ENCODE results near the gene RIOK1. TPM values are rescaled to one million over a fixed set of nuclear protein-coding genes. Genes with fewer than 3 reads are reported as not detected.
A peak's percentile ranks its signal among the peaks of the same experiment; 100 is the strongest.

RIOK1 gene
- polyA plus RNA-seq, 6 donors from 2014 or later, result 16.9 to 24.9 (median 21.7) TPM

DNA sequence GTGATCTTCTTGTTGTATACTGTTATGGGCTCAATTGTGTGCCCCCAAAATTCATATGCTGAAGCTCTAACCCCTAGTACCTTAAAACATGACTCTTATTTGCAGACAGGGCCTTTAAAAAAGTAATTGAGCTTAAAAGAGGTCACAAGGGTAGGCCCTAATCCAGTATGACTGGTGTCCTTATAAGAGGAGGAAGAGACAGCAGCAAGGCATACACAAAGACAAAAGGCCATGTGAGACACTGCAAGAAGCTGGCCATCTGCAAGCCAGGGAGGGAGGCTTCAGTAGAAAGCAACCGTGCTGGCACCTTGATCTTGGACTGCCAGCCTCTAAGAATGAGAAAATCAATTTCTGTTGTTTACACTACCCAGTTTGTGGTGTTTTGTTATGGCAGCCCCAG lies 8.5 kb upstream of the RIOK1 start:
- no peaks in the 10 kb centered on the region for H3K36me3 Mint-ChIP-seq
- H3K27me3 Mint-ChIP-seq, result peaks cover 0 to 8% (median 4%) of the 10 kb centered on the region in 3 donors
- ATAC-seq (ENCODE audit: low read depth in 2 of 2) (no peak), DNase-seq (no peak)
- H3K4me1 Mint-ChIP-seq, result no peaks in the 10 kb centered on the region
- H3K4me3 Mint-ChIP-seq, result no peak overlapping the region
- H3K9me3 Mint-ChIP-seq, result no peaks in the 10 kb centered on the region
- no peak overlapping the region for H3K27ac Mint-ChIP-seq

DNA sequence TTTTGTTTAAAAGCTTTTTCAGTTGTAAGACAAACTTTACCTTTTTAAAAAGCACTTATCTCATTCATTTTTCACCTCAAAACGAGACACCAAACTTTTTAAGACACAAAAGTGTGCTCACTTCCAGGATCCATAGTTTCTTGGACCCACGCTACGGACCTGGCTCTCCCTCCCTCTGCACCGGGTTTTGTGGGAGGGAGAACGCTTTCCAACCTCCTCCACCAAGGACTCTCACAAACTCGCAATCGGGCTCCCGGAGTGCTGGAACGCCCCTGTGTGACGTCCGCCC lies 502 bp upstream of the RIOK1 start:
- Mint-ChIP-seq H3K4me1 (peaks cover 33 to 40% (median 39%) of the 10 kb centered on the region in 3 donors), H3K9me3 (no peaks in the 10 kb centered on the region), H3K4me3 (peak overlapping the region; percentile 69 to 99 (median 96)), H3K27ac (peak overlapping the region; percentile 96 to 100 (median 100)), H3K27me3 (no peaks in the 10 kb centered on the region), H3K36me3 (peaks cover 0 to 10% of the 10 kb centered on the region in 2 donors)
- ATAC-seq (ENCODE audit: low read depth in 2 of 2) (no peak), DNase-seq (no peak)

DNA sequence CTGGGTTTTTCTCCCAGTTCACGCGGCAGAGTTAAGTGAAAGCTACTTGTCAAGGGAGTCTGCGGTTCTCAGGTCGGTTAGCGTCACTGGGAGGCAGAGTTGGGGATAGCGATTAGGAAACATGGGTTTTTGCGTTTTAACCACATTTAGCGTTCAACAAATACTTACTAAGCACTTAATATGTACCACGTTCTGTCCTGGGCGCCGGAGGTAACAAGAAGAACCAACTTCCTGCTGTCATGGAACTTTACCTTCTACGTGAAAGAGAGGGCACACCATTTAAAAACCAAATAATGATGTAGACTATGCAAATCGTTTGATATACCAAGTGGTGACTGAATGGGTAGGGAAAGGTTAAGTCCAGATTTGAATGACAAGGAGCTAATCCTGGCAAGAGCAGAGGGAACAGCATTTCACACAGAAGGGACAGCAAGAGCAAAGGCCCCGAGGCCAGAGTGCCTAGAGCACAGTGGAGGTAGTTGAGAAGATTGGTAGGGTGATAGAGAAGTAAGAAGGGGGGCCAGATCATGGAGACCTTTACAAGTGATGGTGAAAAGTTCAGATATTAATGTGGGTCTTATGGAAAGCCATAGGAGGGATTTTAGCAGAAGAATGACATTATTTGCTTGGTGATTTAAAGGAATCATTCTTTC lies 744 bp downstream of the RIOK1 start:
- peak overlapping the region; percentile 69 to 99 (median 96) for H3K4me3 Mint-ChIP-seq
- ATAC-seq (ENCODE audit: low read depth in 2 of 2) (no peak), DNase-seq (no peak)
- peaks cover 7 to 10% of the 10 kb centered on the region in 2 donors for H3K36me3 Mint-ChIP-seq
- H3K4me1 Mint-ChIP-seq, result peaks cover 33 to 40% (median 39%) of the 10 kb centered on the region in 3 donors
- peak overlapping the region; percentile 96 to 100 (median 100) for H3K27ac Mint-ChIP-seq
- H3K27me3 Mint-ChIP-seq, result no peaks in the 10 kb centered on the region
- H3K9me3 Mint-ChIP-seq, result no peaks in the 10 kb centered on the region

DNA sequence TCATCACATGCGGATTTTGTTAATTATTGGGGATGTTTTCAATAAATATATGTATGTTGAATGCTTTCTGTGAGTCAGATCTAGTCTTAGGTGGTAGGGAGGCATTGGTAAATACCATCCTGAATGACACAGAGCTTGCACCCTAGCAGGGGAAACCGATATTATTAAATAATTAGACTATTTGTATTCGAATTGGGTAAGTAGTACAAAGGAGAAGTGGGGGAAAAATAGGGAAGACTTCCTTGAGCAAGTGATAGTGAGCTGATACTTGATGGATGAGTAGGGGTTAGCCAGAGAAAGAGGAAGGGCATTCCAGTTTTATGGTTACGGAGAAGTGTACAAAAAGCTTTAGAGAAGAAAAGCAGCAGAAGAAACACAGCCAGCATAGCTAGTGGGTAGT lies 1.5 kb downstream of the RIOK1 start:
- DNase-seq (no peak), ATAC-seq (ENCODE audit: low read depth in 2 of 2) (no peak)
- peaks cover 33 to 40% (median 39%) of the 10 kb centered on the region in 3 donors for H3K4me1 Mint-ChIP-seq
- peak overlapping the region in 7 of 8 donors; percentile 11 to 99 (median 92) for H3K4me3 Mint-ChIP-seq
- H3K9me3 Mint-ChIP-seq, result no peaks in the 10 kb centered on the region
- H3K27me3 Mint-ChIP-seq, result no peaks in the 10 kb centered on the region
- peak overlapping the region in 3 of 6 donors; percentile 81 to 100 (median 96) for H3K27ac Mint-ChIP-seq
- H3K36me3 Mint-ChIP-seq, result peaks cover 7 to 10% of the 10 kb centered on the region in 2 donors

DNA sequence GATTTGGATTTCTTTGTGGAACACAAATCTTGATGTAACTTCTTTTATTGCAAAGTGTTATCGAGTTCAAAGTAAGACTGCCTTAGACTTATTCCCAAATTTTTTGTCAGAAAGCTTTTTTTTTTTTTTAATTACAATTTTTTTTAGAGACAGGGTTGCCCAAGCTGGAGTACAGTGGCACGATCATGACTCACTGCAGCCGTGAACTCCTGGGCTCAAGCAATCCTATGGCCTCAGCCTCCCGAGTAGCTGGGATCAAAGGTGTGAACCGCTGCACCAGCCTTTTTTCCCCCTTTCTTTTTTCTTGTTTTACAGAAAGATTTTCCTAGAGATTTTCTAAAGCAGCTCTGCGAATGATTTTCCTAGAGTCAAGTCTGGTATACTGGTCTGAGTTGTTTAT lies 2.8 kb downstream of the RIOK1 start:
- peak overlapping the region in 1 of 6 donors; percentile 78 for H3K27ac Mint-ChIP-seq
- H3K27me3 Mint-ChIP-seq, result no peaks in the 10 kb centered on the region

DNA sequence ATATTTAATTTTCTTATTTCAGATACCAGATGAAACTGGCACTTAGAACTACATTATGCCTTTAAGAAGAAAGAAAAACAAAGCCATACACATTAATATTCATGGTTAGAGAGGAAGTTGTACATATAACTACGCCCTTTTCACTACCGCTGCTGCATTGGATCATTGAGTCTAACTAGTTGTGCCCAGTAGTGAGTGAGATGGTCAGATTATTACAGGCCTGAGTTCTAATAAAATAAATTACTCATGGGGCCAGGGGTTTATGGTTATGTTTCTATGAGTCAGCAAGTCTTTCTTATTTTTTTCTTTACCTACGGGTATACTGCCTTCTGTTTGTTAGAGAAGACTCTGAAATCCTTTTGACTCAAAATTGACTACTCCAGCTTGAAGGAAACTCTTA lies 11.5 kb downstream of the RIOK1 start:
- Mint-ChIP-seq H3K9me3 (no peaks in the 10 kb centered on the region), H3K36me3 (peaks cover 28 to 35% of the 10 kb centered on the region in 2 donors), H3K4me3 (no peak overlapping the region), H3K4me1 (no peaks in the 10 kb centered on the region), H3K27ac (peak overlapping the region in 2 of 6 donors; percentile 28 to 49), H3K27me3 (no peaks in the 10 kb centered on the region)
- ATAC-seq (ENCODE audit: low read depth in 2 of 2), result no peak
- DNase-seq, result no peak

More for the DNA sequence above, 2.8 kb downstream of the RIOK1 start:
- H3K4me3 Mint-ChIP-seq, result peak overlapping the region in 2 of 8 donors; percentile 24 to 85
- no peaks in the 10 kb centered on the region for H3K9me3 Mint-ChIP-seq
- DNase-seq (no peak), ATAC-seq (ENCODE audit: low read depth in 2 of 2) (no peak)
- H3K4me1 Mint-ChIP-seq, result peaks cover 33 to 40% (median 39%) of the 10 kb centered on the region in 3 donors
- peaks cover 8 to 10% of the 10 kb centered on the region in 2 donors for H3K36me3 Mint-ChIP-seq

DNA sequence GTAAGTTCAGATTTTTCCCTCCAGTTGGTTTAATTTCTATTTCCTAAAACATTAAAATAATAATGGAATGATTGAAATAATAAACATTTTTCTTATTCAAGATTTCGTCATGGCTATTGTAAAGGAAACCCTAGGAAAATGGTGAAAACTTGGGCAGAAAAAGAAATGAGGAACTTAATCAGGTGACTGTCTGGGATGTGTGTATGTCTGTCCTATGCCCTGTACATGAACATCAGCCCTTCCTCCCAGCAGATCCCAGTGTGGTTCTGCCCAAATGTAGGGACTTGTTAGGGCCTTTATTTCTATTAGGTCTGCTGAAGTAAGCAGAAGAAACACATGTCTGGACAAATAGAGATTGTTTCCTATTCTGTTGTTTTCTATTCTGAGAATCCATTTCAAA lies 13.1 kb downstream of the RIOK1 start:
- Mint-ChIP-seq H3K36me3 (peaks cover 41% of the 10 kb centered on the region in 2 donors), H3K27me3 (no peaks in the 10 kb centered on the region), H3K4me1 (no peaks in the 10 kb centered on the region), H3K27ac (peak overlapping the region in 1 of 6 donors; percentile 19), H3K9me3 (no peaks in the 10 kb centered on the region), H3K4me3 (no peak overlapping the region)
- ATAC-seq (ENCODE audit: low read depth in 2 of 2) (no peak), DNase-seq (no peak)

DNA sequence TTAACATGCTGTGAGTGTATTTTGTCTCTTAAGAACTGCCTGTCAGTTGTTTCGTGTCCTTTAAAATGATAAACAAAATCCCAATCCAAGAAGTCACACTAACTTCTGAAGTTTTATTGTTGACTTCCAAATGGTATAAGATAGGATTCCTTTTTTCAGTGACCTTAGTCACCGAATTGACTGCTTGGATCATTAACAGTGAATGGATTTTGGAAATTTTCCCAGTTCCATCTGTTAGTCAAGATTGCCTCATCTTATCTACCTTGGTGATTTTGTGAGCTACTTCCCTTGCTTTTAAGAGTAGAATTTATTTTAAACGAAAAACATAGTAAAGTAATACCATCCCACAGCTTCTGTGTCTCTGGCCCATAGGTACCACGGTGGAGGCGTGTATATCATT lies 14.9 kb downstream of the RIOK1 start:
- peaks cover 38 to 41% of the 10 kb centered on the region in 2 donors for H3K36me3 Mint-ChIP-seq
- DNase-seq, result no peak
- no peaks in the 10 kb centered on the region for H3K27me3 Mint-ChIP-seq
- no peak for ATAC-seq (ENCODE audit: low read depth in 2 of 2)
- no peaks in the 10 kb centered on the region for H3K4me1 Mint-ChIP-seq
- no peak overlapping the region for H3K4me3 Mint-ChIP-seq
- no peak overlapping the region for H3K27ac Mint-ChIP-seq
- no peaks in the 10 kb centered on the region for H3K9me3 Mint-ChIP-seq

DNA sequence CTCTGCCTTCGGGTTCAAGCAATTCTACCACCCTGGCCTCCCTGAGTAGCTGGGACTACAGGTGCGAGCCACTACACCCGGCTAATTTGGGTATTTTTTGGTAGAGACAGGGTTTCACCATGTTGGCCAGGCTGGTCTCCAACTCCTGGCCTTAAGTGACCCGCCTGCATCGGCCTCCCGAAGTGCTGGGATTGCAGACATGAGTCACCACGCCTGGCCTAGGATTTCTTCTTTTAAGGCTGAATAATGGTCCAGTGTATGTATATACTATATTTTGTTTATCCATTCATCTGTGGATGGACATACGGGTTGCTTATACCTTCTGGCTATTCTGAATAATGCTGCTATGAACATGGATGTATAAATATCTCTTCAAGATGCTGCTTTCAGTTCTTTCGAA lies 17.1 kb downstream of the RIOK1 start:
- DNase-seq, result no peak
- no peak for ATAC-seq (ENCODE audit: low read depth in 2 of 2)
- peaks cover 43 to 52% of the 10 kb centered on the region in 2 donors for H3K36me3 Mint-ChIP-seq

DNA sequence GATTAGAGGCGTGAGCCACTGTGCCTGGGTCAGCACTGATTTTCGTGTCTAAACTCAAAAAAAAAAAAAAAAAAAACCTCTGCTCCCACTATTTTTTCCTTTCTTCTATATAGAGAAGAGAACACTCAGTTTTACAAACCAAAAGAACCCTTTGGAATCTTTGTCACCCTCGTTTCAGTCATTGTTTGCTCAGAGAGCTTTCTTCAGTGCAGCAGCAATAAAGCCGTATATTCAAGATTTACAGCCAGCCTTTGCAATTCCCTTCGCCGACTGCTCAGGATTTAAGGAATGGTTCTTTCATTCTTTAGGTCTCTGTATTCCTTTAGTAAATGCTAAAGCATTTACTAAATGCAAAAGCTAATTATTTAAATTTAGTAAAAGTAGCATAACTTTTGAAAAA lies 20.1 kb downstream of the RIOK1 start:
- DNase-seq (no peak), ATAC-seq (ENCODE audit: low read depth in 2 of 2) (no peak)
- Mint-ChIP-seq H3K27me3 (no peaks in the 10 kb centered on the region), H3K36me3 (peaks cover 39 to 45% of the 10 kb centered on the region in 2 donors), H3K9me3 (no peaks in the 10 kb centered on the region), H3K4me3 (no peak overlapping the region), H3K27ac (peak overlapping the region in 1 of 6 donors; percentile 49), H3K4me1 (no peaks in the 10 kb centered on the region)

More for the DNA sequence above, 17.1 kb downstream of the RIOK1 start:
- Mint-ChIP-seq H3K27ac (peak overlapping the region in 1 of 6 donors; percentile 3), H3K9me3 (no peaks in the 10 kb centered on the region), H3K27me3 (no peaks in the 10 kb centered on the region), H3K4me1 (no peaks in the 10 kb centered on the region), H3K4me3 (no peak overlapping the region)

DNA sequence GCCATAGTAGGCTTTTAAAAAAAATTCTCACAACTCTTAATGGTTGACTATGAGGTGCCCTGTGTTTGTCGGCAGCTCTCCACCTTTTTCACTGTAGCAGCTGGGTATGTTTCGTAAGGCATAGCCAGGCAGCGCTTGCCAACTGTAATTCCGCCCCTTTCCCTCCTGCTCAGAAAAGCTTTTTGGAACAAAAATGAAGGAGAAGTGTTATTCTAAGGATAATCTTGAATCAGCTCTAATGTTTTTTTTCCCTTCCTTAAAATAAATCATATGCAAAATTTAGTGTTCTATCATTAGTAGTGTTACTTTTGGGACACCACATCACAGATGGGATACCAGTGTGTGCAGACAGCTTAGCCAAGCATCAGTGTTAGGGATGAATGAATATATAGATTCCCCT lies 21.2 kb downstream of the RIOK1 start:
- Mint-ChIP-seq H3K27me3 (no peaks in the 10 kb centered on the region), H3K4me1 (no peaks in the 10 kb centered on the region), H3K27ac (no peak overlapping the region), H3K4me3 (no peak overlapping the region), H3K36me3 (peaks cover 28 to 40% of the 10 kb centered on the region in 2 donors), H3K9me3 (no peaks in the 10 kb centered on the region)
- ATAC-seq (ENCODE audit: low read depth in 2 of 2), result no peak
- no peak for DNase-seq

DNA sequence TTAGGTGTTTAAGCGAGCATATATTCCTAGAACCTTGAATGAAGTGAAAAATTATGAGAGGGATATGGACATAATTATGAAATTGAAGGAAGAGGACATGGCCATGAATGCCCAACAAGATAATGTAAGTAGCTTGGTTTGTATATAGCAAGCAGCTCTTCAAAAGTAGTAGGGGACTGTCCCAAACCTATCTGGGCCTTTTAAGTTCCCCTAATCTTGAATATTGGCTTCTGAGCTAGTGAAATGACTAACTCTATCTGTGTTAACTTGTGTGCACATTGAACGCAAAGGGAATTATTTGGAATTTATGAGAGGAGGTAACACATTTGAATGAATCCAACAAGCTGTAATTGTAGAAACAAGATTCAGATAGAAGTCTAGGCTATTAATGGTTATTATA lies 21.7 kb downstream of the RIOK1 start:
- no peak overlapping the region for H3K27ac Mint-ChIP-seq
- no peaks in the 10 kb centered on the region for H3K4me1 Mint-ChIP-seq
- ATAC-seq (ENCODE audit: low read depth in 2 of 2) (no peak), DNase-seq (no peak)
- H3K27me3 Mint-ChIP-seq, result no peaks in the 10 kb centered on the region
- H3K36me3 Mint-ChIP-seq, result peaks cover 26 to 35% of the 10 kb centered on the region in 2 donors
- no peak overlapping the region for H3K4me3 Mint-ChIP-seq
- H3K9me3 Mint-ChIP-seq, result no peaks in the 10 kb centered on the region

DNA sequence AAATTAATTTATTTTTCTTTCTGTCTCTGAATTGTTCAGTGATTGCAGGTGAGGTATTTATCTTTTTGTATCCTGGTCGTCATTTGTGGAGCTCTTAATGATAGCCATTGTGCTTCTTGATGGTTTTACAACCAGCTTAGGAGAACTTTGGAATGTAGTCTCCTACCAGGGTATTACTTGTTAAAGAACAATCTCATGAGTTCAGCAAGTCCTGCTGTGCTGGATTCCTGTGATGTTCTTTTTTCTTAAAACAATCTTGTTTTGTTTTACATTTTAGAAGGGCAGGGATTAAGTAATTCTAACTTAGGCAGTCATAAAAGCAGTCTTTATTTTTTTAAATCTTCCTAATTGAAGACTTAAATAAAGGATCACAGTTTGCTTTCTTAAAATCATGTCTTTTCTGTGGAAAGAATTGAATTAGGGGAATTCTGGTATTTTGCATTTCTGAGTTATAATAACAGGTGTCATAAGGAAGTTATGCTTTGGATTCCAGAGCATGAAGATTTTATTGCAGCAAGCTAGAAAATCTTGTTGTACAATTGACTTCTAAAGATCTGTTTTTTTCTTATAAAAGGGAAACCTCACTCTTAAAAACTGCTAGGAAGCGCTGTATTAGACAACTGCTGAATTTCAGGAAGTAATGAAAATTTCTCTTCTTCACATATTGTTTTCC lies 23.7 kb downstream of the RIOK1 start:
- Mint-ChIP-seq H3K27ac (no peak overlapping the region), H3K4me3 (no peak overlapping the region), H3K36me3 (peaks cover 28 to 32% of the 10 kb centered on the region in 2 donors), H3K9me3 (no peaks in the 10 kb centered on the region), H3K27me3 (no peaks in the 10 kb centered on the region), H3K4me1 (no peaks in the 10 kb centered on the region)
- ATAC-seq (ENCODE audit: low read depth in 2 of 2), result no peak
- no peak for DNase-seq

DNA sequence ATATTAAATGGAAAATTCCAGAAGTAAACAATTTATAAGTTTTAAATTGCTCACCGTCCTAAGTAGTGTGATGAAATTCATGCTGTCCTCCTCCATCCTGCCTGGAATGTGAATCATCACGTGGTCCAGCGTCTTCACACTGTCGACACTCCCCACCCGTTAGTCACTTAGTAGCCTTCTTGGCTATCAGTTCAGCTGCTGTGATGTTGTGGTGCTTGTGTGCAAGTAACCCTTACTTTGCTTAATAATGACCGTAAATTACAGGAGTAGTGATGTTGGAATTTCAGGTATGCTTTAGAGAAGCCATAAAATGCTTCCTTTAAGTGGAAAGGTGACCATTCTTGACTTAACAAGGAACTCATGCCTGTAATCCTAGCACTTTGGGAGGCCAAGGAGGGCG lies 25.2 kb downstream of the RIOK1 start:
- no peaks in the 10 kb centered on the region for H3K27me3 Mint-ChIP-seq
- ATAC-seq (ENCODE audit: low read depth in 2 of 2), result no peak
- peaks cover 32 to 37% of the 10 kb centered on the region in 2 donors for H3K36me3 Mint-ChIP-seq
- no peak overlapping the region for H3K27ac Mint-ChIP-seq
- no peaks in the 10 kb centered on the region for H3K4me1 Mint-ChIP-seq
- H3K4me3 Mint-ChIP-seq, result no peak overlapping the region
- H3K9me3 Mint-ChIP-seq, result no peaks in the 10 kb centered on the region
- DNase-seq, result no peak

All from naive B cell (primary cell).